H9 (cell line): Measurements from ENCODE around the gene EFEMP1. TPM values are rescaled to one million over a fixed set of nuclear protein-coding genes. Genes with fewer than 3 reads are reported as not detected.

Source experiments
- DNase-seq: peaks from one replicate; pipeline ENCODE4 v3.0.0-alpha.2; 2017
- H2AFZ ChIP-seq: one replicate; pipeline ENCODE4 v1.6.1; 2013; ENCODE audit warnings: mild to moderate bottlenecking, low read length, control low read depth, moderate library complexity
- H2AK5ac ChIP-seq: 2 replicates; pipeline ENCODE4 v1.6.1; 2013; ENCODE audit warnings: low read length, control low read depth, mixed read lengths; ENCODE audit not compliant: insufficient read length
- H2BK120ac ChIP-seq: one replicate; pipeline ENCODE4 v1.6.1; 2013; ENCODE audit warnings: low read depth, mild to moderate bottlenecking, low read length, control low read depth, inconsistent platforms; ENCODE audit not compliant: poor library complexity, severe bottlenecking
- H2BK12ac ChIP-seq: 2 replicates; pipeline ENCODE4 v1.6.1; 2013; ENCODE audit warnings: low read length, control low read depth, mixed read lengths, low read depth; ENCODE audit not compliant: insufficient read length
- H2BK15ac ChIP-seq: 2 replicates; pipeline ENCODE4 v1.6.1; 2013; ENCODE audit warnings: low read depth, low read length, control low read depth
- H2BK20ac ChIP-seq: one replicate; pipeline ENCODE4 v1.6.1; 2013; ENCODE audit warnings: low read depth, mild to moderate bottlenecking, low read length, control low read depth, inconsistent platforms; ENCODE audit not compliant: poor library complexity, severe bottlenecking
- H2BK5ac ChIP-seq: 2 replicates; pipeline ENCODE4 v1.6.1; 2013; ENCODE audit warnings: low read length, control low read depth, mixed read lengths; ENCODE audit not compliant: insufficient read length
- H3K14ac ChIP-seq: 2 replicates; pipeline ENCODE4 v1.6.1; 2013; ENCODE audit warnings: low read length, control low read depth; ENCODE audit not compliant: insufficient read depth
- H3K18ac ChIP-seq: 2 replicates; pipeline ENCODE4 v1.6.1; 2013; ENCODE audit warnings: low read depth, mild to moderate bottlenecking, mixed read lengths, low read length, control low read depth; ENCODE audit not compliant: insufficient read length
- H3K23ac ChIP-seq: 2 replicates; pipeline ENCODE4 v1.6.1; 2013; ENCODE audit warnings: low read length, control low read depth, mixed read lengths, low read depth; ENCODE audit not compliant: insufficient read length
- H3K23me2 ChIP-seq: 2 replicates; pipeline ENCODE4 v1.6.1; 2013; ENCODE audit warnings: low read depth, mild to moderate bottlenecking, mixed read lengths, low read length, control low read depth; ENCODE audit not compliant: insufficient read length, poor library complexity, severe bottlenecking
- H3K27ac ChIP-seq: 2 replicates; pipeline ENCODE4 v1.5.1; 2013; ENCODE audit warnings: low read length, control low read depth, mixed read lengths, low read depth; ENCODE audit not compliant: insufficient read length
- H3K27me3 ChIP-seq: 2 replicates; pipeline ENCODE4 v1.6.1; 2013; ENCODE audit warnings: low read length, control low read depth, inconsistent platforms; ENCODE audit not compliant: insufficient read depth
- H3K4ac ChIP-seq: 2 replicates; pipeline ENCODE4 v1.6.1; 2013; ENCODE audit warnings: low read depth, mild to moderate bottlenecking, control low read depth, inconsistent platforms, low read length, moderate library complexity
- H3K4me1 ChIP-seq: 2 replicates; pipeline ENCODE4 v1.6.1; 2013; ENCODE audit warnings: low read length, control low read depth, inconsistent platforms; ENCODE audit not compliant: insufficient read depth
- H3K4me2 ChIP-seq: 2 replicates; pipeline ENCODE4 v1.6.1; 2013; ENCODE audit warnings: low read length, control low read depth, mixed read lengths; ENCODE audit not compliant: insufficient read length, insufficient read depth
- H3K56ac ChIP-seq: 2 replicates; pipeline ENCODE4 v1.6.1; 2013; ENCODE audit warnings: low read depth, mild to moderate bottlenecking, mixed read lengths, low read length, control low read depth; ENCODE audit not compliant: insufficient read length
- H3K79me1 ChIP-seq: 2 replicates; pipeline ENCODE4 v1.6.1; 2013; ENCODE audit warnings: low read depth, mild to moderate bottlenecking, moderate library complexity, low read length, control low read depth, inconsistent platforms; ENCODE audit not compliant: insufficient read depth, poor library complexity, severe bottlenecking
- H3K79me2 ChIP-seq: 2 replicates; pipeline ENCODE4 v1.6.1; 2013; ENCODE audit warnings: low read length, control low read depth, inconsistent platforms; ENCODE audit not compliant: insufficient read depth
- H3K9ac ChIP-seq: 2 replicates; pipeline ENCODE4 v1.6.1; 2013; ENCODE audit warnings: low read length, control low read depth, mixed read lengths; ENCODE audit not compliant: insufficient read length; ENCODE audit errors: extremely low read depth
- H3K9me3 ChIP-seq: one replicate; pipeline ENCODE4 v1.6.1; 2013; ENCODE audit warnings: low read depth, low read length, inconsistent platforms; ENCODE audit not compliant: control insufficient read depth
- H3T11ph ChIP-seq: one replicate; pipeline ENCODE4 v1.6.1; 2013; ENCODE audit warnings: mild to moderate bottlenecking, low read length, control low read depth, inconsistent platforms
- H4K20me1 ChIP-seq: one replicate; pipeline ENCODE4 v1.6.1; 2013; ENCODE audit not compliant: control insufficient read depth, insufficient read length, insufficient read depth
- H4K5ac ChIP-seq: 2 replicates; pipeline ENCODE4 v1.6.1; 2013; ENCODE audit warnings: low read depth, mild to moderate bottlenecking, mixed read lengths, low read length, control low read depth; ENCODE audit not compliant: insufficient read length
- H4K8ac ChIP-seq: replicated peaks from 2 replicates; pipeline ENCODE4 v1.6.1; 2013; ENCODE audit warnings: low read length, control low read depth, mixed read lengths, low read depth; ENCODE audit not compliant: insufficient read length
- H4K91ac ChIP-seq: 2 replicates; pipeline ENCODE4 v1.6.1; 2013; ENCODE audit warnings: low read depth, mild to moderate bottlenecking, moderate library complexity, mixed read lengths, low read length, control low read depth; ENCODE audit not compliant: insufficient read length
- H3K27ac Mint-ChIP-seq, 3 experiments: 2 replicates in 2 of 3; 3 replicates in 1 of 3; pipeline ENCODE4 v1.8.0; 2020 to 2021; ENCODE audit warnings: mixed read lengths in 3 of 3, mild to moderate bottlenecking in 1 of 3, moderate library complexity in 1 of 3
- H3K27me3 Mint-ChIP-seq: 2 replicates; pipeline ENCODE4 v1.8.0; 2021; ENCODE audit warnings: low read depth, mild to moderate bottlenecking, moderate library complexity, mixed read lengths
- H3K36me3 Mint-ChIP-seq, 3 experiments: 2 replicates in 2 of 3; 3 replicates in 1 of 3; pipeline ENCODE4 v1.8.0; 2020 to 2021; ENCODE audit warnings: low read depth in 3 of 3, mixed read lengths in 3 of 3; ENCODE audit not compliant: insufficient read depth in 1 of 3
- H3K4me1 Mint-ChIP-seq, 2 experiments: 2 replicates each; pipeline ENCODE4 v1.8.0; 2020; ENCODE audit warnings: mixed read lengths in 2 of 2
- H3K4me3 Mint-ChIP-seq, 2 experiments: 2 replicates in 1 of 2; 3 replicates in 1 of 2; pipeline ENCODE4 v1.8.0; 2020 to 2021; ENCODE audit warnings: mild to moderate bottlenecking in 2 of 2, mixed read lengths in 2 of 2, moderate library complexity in 1 of 2
- H3K9me3 Mint-ChIP-seq, 2 experiments: 2 replicates in 1 of 2; 3 replicates in 1 of 2; pipeline ENCODE4 v1.8.0; 2020; ENCODE audit warnings: mild to moderate bottlenecking in 2 of 2, mixed read lengths in 2 of 2, moderate library complexity in 1 of 2
- CTCF ChIP-seq: fragments of 200-600 bp; sonication (generic); conservative IDR thresholded peaks from 3 replicates; pipeline ENCODE4 v1.8.0; 2021; ENCODE audit warnings: antibody characterized with exemption, mild to moderate bottlenecking
- WGBS: extraction: QIAGEN DNeasy Blood & Tissue Kit; methylation state at CpG from one replicate; pipeline ENCODE4 v1.1.7; 2013; ENCODE audit warnings: missing lambda C conversion rate, low lambda C conversion rate, mixed read lengths; ENCODE audit not compliant: insufficient read length; ENCODE audit errors: extremely low coverage; 5-methylcytosine and 5-hydroxymethylcytosine counted together
- total RNA-seq: library from RNA; stranded (reverse); gene quantifications from 2 replicates; pipeline ENCODE4 v1.2.1, GENCODE V29; 2021

Gene EFEMP1
- total RNA-seq, 1 experiment from 2014 or later, result 3.5 TPM

GRCh38 chr2:55934337-55934736, 10.8 kb upstream of the EFEMP1 start:
- no peak overlapping the region for H3K27ac ChIP-seq
- no peak overlapping the region for H2BK120ac ChIP-seq
- no peak overlapping the region for H3K4me2 ChIP-seq
- no peaks in the 10 kb centered on the region for H3K36me3 Mint-ChIP-seq
- H3K27ac Mint-ChIP-seq, result no peak overlapping the region
- peaks cover 6% of the 10 kb centered on the region; the same call in 1 of the 2 replicates for H3K27me3 Mint-ChIP-seq
- no peaks in the 10 kb centered on the region for H4K20me1 ChIP-seq
- no peak overlapping the region for H3K56ac ChIP-seq
- no peak overlapping the region for H3K23ac ChIP-seq
- no peak overlapping the region for H2BK5ac ChIP-seq
- H4K91ac ChIP-seq, result no peak overlapping the region
- H3K4ac ChIP-seq, result no peak overlapping the region
- no peak overlapping the region for H3K9ac ChIP-seq
- no peak for DNase-seq
- no peak overlapping the region for H3K18ac ChIP-seq
- H3K23me2 ChIP-seq, result no peaks in the 10 kb centered on the region
- H3K9me3 ChIP-seq, result no peaks in the 10 kb centered on the region
- no peak for TF ChIP-seq CTCF
- H4K5ac ChIP-seq, result no peak overlapping the region
- no peak overlapping the region for H2BK20ac ChIP-seq
- no peaks in the 10 kb centered on the region for H3K27me3 ChIP-seq
- no peaks in the 10 kb centered on the region for H3K4me1 ChIP-seq
- H3K4me3 Mint-ChIP-seq, result no peak overlapping the region
- no peak overlapping the region for H3K14ac ChIP-seq
- H2BK12ac ChIP-seq, result no peak overlapping the region
- H3K4me1 Mint-ChIP-seq, result no peaks in the 10 kb centered on the region
- no peak overlapping the region for H3T11ph ChIP-seq
- no CpG with 5 or more reads among the region's 2 CpGs for WGBS
- H2AFZ ChIP-seq, result no peak overlapping the region
- no peaks in the 10 kb centered on the region for H3K79me1 ChIP-seq
- H3K9me3 Mint-ChIP-seq, result no peaks in the 10 kb centered on the region
- H2AK5ac ChIP-seq, result no peak overlapping the region
- no peak overlapping the region for H2BK15ac ChIP-seq
- H4K8ac ChIP-seq, result no peak overlapping the region
- no peaks in the 10 kb centered on the region for H3K79me2 ChIP-seq
